DMS153 treated with DMSO at 0.1 percent for 48 hours (cell line): ENCODE results near the gene SOX13.
"Not testable (repeated sequence)": the region's sequence is repeated elsewhere in the genome, so short reads cannot be mapped to it uniquely, and the experiment has no call there.

Experiments
- DNase-seq: peaks from one replicate; lab custom pipeline; 2025; ENCODE audit not compliant: unreplicated experiment; lab: John Stamatoyannopoulos, UW

SOX13 gene

DNA sequence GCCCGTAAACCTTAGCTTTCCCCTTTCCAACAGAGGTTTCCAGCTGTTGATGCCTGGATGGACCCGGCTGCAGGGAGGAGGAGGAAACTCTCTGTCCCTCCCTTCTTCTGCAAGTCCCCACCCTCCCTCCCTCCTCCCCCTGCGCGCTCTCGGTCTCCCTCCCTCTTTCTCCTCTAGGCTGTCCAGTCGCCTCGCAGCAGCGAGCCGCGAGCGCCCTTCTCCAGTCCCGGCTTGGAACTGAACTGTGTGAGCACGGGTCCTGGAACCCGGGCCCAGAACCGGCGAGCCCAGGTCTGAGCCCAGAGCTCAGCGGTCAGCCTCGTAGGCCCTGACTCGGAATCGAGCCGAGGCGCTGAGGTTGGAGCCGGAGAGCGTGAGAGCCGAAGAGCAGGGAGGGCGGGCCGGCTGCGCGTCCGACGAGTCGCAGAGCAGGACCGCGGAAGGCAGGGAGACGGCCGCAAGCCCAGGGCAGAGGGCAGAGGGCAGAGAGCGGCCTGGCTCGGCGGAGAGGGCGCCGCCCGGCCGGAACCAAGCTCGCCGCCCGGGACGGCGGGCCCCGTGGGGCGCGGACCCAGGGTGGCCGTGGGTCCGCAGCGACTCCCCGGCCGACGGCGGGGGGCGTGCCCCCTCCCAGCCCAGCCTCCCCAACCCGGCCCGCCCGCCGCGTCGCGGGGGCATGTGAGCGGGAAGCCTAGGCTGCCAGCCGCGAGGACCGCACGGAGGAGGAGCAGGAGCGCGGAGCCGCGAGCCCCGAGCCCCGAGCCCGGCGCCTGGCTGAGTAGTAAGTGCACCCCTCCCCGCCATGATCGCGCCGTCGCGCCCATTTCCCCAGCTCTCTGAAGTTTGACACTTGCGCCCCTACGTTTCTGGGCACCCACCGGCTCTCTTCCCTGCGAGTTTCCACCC is at the start of gene SOX13:
Gene SOX13, plus strand, starts transcription at position 185 of the 906 bp plus-strand sequence. CDS start 39,801 bp downstream, outside the sequence.
- DNase-seq = peak; percentile 91

GRCh38 chr1:204025917-204026707 is 46.8 kb upstream of the SOX13 start:
- DNase-seq = no peak

DNA sequence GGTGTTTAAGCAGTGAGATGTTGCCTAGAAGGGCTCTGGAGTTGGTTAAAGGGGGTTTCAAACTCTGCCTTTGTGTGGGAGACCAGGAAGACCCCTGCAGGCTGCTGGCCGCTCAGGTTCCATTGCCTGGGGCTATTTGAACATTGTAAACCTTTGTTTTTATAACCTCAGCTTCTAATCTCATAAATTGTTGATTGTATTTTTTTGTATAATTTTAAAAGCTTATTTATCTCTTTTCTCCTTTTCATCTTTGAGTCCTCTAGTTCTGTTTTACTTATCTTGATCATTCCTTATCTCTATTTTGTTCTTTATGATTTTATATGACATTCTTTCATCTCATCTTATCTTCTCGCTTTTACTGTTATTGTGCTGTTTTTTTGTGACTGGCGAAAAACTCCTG is 45.5 kb upstream of the SOX13 start:
- DNase-seq = no peak

- DNase-seq = no peak
Observed at GRCh38 chr1:204029016-204029415, 43.9 kb upstream of the SOX13 start.

DNA sequence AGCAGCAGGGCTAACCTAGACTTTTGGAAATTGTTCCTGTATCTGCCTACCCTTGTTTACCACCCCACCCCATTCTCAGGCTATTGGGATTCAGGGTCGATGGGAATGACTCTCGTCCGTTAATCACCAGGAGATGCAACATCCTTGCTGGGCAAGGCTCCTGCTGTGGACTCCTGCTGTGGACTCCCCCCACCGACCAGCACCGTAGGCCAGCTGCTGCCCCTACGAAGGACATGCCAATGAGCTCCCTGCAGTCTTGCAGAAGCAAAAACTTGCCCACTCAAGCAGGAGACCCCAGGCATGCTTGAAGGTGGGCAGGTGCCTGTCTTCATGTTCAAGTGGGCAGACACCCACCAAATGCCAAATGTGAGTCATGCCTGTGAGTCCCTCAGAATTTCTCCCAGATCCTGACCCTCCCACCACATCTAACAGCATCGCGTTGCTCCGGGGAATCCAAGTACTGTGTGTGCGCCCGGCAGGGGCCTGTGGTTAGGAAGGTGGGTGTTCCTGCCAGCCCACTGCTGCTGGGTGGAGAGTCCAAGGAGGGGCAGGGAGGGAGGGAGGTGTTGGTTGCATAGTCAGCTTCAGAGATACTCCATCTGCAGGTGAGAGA is 41.7 kb upstream of the SOX13 start:
- no peak for DNase-seq

DNA sequence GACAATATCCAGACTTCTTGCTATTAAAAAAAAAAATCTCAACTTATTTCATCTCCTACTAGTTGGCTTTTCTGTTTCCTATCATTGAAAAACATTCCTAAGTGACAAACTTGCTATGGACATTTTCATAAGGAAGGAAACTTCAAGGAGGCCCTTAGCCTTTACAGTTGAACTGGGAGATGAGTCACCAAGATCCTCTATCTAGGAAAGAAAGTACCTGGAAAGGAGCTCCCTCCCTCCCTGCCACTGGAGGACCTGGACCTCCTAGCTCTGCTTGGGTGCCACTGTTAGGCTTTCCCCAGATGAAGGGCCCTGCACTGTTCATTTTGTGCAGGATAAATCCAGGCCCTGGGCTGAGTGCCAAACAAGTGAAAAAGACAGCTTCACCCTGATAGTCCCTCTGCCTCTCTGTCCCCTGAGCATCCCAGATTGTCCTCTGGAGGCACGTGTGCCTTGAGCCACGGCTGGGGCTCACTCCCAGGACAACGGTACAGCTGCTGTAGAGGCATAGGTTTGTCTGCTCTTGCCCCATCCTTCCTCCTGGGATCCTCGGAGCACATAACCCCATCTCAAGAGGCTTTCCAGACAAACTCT is 40.2 kb upstream of the SOX13 start:
- no peak for DNase-seq

DNA sequence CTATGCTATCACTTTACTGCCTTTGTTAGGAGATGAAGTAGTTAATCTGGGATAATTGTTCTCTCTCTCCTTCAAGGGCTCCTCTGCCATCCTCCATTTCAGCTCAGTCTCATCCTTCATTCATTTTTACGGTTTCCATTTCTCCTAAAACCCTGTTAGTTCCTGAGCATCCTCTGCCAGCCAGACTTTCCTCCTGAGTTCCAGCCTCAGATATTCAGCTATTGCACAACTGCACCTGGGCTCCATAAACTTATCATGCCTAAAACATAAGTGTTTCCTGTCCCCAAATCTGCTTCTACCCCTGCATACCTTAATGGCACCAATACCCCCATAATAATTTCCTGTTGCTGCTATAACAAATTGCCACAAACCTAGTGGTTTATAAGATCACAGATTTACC is 39.6 kb upstream of the SOX13 start:
- no peak for DNase-seq

- no peak for DNase-seq
Observed at GRCh38 chr1:204036882-204037655, 35.8 kb upstream of the SOX13 start.

DNA sequence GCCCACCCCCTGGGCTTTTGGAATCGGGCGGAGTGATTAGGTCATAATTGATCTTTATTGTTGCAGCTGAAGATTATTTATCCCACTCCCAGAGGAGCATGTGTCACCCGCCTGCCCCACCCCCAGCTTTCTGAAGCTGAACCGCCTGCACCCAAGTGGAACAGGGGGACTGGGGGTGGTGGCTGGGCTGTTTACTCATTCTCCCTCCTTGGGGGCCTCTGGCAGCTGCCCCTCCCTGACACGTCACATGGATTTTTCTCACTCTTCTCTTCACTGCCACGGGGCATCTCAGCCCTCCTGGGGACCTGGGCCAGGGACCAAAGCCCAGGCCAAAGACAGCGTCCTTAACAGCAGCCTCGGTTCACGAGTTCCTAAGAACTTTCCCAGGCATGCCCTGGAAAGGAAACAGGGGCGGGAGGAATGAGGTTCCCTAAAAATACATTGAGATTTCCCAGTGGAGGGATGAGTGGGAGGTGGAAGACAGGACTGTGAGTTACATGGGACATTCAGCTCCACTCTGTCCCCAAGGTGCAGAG is 31.6 kb upstream of the SOX13 start:
- DNase-seq = no peak

GRCh38 chr1:204041803-204042505 is 31.0 kb upstream of the SOX13 start:
- DNase-seq = no peak

DNA sequence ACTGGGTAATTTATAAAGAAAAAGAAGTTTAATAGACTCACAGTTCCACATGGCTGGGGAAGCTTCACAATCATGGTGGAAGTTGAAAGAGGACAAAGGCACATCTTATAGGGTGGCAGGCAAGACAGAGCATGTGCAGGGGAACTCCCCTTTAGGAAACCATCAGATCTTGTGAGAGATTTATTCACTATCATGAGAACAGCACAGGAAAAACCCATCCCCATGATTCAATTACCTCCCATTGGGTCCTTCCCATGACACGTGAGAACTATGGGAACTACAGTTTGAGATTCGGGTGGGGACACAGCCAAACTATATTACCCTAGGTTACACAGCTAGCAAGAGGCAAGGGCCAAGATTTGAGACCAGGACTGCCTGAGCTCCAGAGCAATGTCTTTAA is 30.4 kb upstream of the SOX13 start:
- DNase-seq = no peak

GRCh38 chr1:204043680-204044079 is 29.2 kb upstream of the SOX13 start:
- DNase-seq = no peak

- DNase-seq = no peak
Observed at GRCh38 chr1:204044448-204044847, 28.5 kb upstream of the SOX13 start.

- no peak for DNase-seq
Observed at GRCh38 chr1:204045430-204045829, 27.5 kb upstream of the SOX13 start.

DNA sequence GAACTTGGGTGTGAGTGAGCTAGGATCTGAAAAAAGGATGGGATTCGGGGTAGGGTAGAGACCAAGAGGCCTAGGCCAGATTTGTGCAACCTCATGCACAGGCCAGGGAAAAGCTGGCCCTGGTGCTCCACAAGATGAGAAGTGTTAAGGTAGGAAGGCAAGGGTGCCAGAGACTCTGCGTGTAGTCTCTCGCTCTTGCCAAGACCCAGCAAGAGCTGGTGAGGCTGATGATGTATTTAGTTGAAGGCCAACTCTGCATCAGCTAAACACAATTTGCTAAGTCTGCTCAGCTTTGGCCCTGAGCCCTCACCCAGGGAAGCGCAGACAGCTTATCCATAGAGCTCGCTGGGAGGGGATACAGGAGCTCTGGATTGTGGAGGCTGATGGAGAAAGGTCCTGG is 26.6 kb upstream of the SOX13 start:
- DNase-seq = no peak

- not testable (repeated sequence) for DNase-seq
Observed at GRCh38 chr1:204048796-204049195, 24.1 kb upstream of the SOX13 start.

- no peak for DNase-seq
Observed at GRCh38 chr1:204051258-204051657, 21.7 kb upstream of the SOX13 start.

DNA sequence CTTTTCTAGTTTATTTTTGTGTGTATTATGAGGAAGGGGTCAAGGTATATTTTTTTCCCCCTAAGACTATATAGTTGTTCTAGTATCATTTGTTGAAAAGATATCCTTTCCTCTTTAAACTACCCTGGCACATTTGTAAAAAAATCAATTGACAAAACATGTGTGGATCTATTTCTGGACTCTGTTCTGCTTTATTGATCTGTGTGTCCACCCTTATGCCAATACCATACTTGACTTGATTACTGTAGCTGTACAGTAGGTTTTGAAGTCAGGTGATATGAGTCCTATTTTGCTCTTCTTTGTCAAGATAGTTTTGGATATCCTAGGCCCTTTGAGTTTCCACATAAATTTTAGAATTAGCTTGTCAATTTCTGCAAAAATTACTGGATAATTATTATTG is 21.2 kb upstream of the SOX13 start:
- no peak for DNase-seq

GRCh38 chr1:204053893-204054292 is 19.0 kb upstream of the SOX13 start:
- no peak for DNase-seq

- no peak for DNase-seq
Observed at GRCh38 chr1:204059970-204060369, 12.9 kb upstream of the SOX13 start.
